GM12891 (cell line): ENCODE data around the gene PER2.

ENCODE experiments used
- POLR2A ChIP-seq: IDR thresholded peaks from 2 replicates; pipeline ENCODE4 v1.6.1; 2011; ENCODE audit warnings: low read depth, low read length, control low read depth
- POLR2AphosphoS5 ChIP-seq: IDR thresholded peaks from 2 replicates; pipeline ENCODE4 v1.6.1; 2011; ENCODE audit warnings: low read depth, low read length, control low read depth
- SPI1 ChIP-seq: IDR thresholded peaks from 2 replicates; pipeline ENCODE4 v1.6.1; 2011; ENCODE audit warnings: low read depth, low read length, control low read depth
- TAF1 ChIP-seq: IDR thresholded peaks from 2 replicates; pipeline ENCODE4 v1.6.1; 2011; ENCODE audit warnings: low read depth, low read length, control low read depth

GRCh38 chr2:238284802-238285515, 3.5 kb downstream of the PER2 start:
- TF ChIP-seq POLR2AphosphoS5 (no peak), SPI1 (no peak), POLR2A (no peak), TAF1 (no peak)
